GM23248 (cell line): Measurements from ENCODE around the gene ADAMTSL2. TPM values are rescaled to one million over a fixed set of nuclear protein-coding genes. Genes with fewer than 3 reads are reported as not detected.
A peak's percentile ranks its signal among the peaks of the same experiment; 100 is the strongest.

Source experiments
- DNase-seq: peaks from one replicate; pipeline ENCODE4 v3.0.0-alpha.2; 2015
- H2AFZ ChIP-seq: fragments of 200-600 bp; sonication (generic); 2 replicates; pipeline ENCODE4 v1.6.1; 2016; ENCODE audit warnings: antibody characterized with exemption
- H3F3A ChIP-seq: fragments of 200-600 bp; sonication (generic); 2 replicates; pipeline ENCODE4 v1.6.1; 2016; ENCODE audit warnings: mild to moderate bottlenecking, antibody characterized with exemption, mixed run types; ENCODE audit not compliant: insufficient read depth
- H3K27ac ChIP-seq: fragments of 200-600 bp; sonication (generic); 2 replicates; pipeline ENCODE4 v1.5.1; 2016; ENCODE audit warnings: mild to moderate bottlenecking
- H3K27me3 ChIP-seq: fragments of 200-600 bp; sonication (generic); replicated peaks from 2 replicates; pipeline ENCODE4 v1.6.1; 2016; ENCODE audit warnings: mild to moderate bottlenecking; ENCODE audit not compliant: insufficient read depth
- H3K36me3 ChIP-seq: fragments of 200-600 bp; sonication (generic); 2 replicates; pipeline ENCODE4 v1.6.1; 2016; ENCODE audit warnings: low read depth, mild to moderate bottlenecking
- H3K4me1 ChIP-seq: fragments of 200-600 bp; sonication (generic); 2 replicates; pipeline ENCODE4 v1.6.1; 2016; ENCODE audit warnings: mild to moderate bottlenecking; ENCODE audit not compliant: insufficient read depth
- H3K4me2 ChIP-seq: fragments of 200-600 bp; sonication (generic); one replicate; pipeline ENCODE4 v1.6.1; 2016; ENCODE audit warnings: mild to moderate bottlenecking; ENCODE audit not compliant: unreplicated experiment
- H3K4me3 ChIP-seq: fragments of 200-600 bp; sonication (generic); 2 replicates; pipeline ENCODE4 v1.5.1; 2016; ENCODE audit warnings: mild to moderate bottlenecking
- H3K79me2 ChIP-seq: fragments of 200-600 bp; sonication (generic); 2 replicates; pipeline ENCODE4 v1.6.1; 2016; ENCODE audit warnings: mild to moderate bottlenecking; ENCODE audit not compliant: insufficient read depth
- H3K9ac ChIP-seq: fragments of 200-600 bp; sonication (generic); 2 replicates; pipeline ENCODE4 v1.6.1; 2016; ENCODE audit warnings: mild to moderate bottlenecking
- H3K9me2 ChIP-seq: fragments of 200-600 bp; sonication (generic); 2 replicates; pipeline ENCODE4 v1.6.1; 2016; ENCODE audit warnings: mixed run types, mild to moderate bottlenecking, moderate library complexity; ENCODE audit not compliant: insufficient read depth
- H3K9me3 ChIP-seq: fragments of 200-600 bp; sonication (generic); one replicate; pipeline ENCODE4 v1.6.1; 2017; ENCODE audit warnings: low read depth
- H4K20me1 ChIP-seq: fragments of 200-600 bp; sonication (generic); 2 replicates; pipeline ENCODE4 v1.6.0; 2016; ENCODE audit not compliant: insufficient read depth
- EZH2 ChIP-seq: fragments of 200-600 bp; sonication (generic); IDR thresholded peaks from 2 replicates; pipeline ENCODE4 v1.6.1; 2018; ENCODE audit warnings: antibody characterized with exemption, mild to moderate bottlenecking; ENCODE audit not compliant: insufficient read depth, poor library complexity, severe bottlenecking
- EZH2phosphoT487 ChIP-seq: fragments of 200-600 bp; sonication (generic); IDR thresholded peaks from 2 replicates; pipeline ENCODE4 v1.6.1; 2018; ENCODE audit warnings: antibody characterized with exemption, moderate library complexity, mild to moderate bottlenecking, low read depth; ENCODE audit not compliant: insufficient read depth
- WGBS, 2 experiments: methylation state at CpG; one replicate each; pipeline ENCODE4 v1.1.6; 2015 to 2017; ENCODE audit warnings: low lambda C conversion rate in 2 of 2, low coverage in 1 of 2; ENCODE audit errors: missing lambda C conversion rate in 2 of 2; 5-methylcytosine and 5-hydroxymethylcytosine counted together
- in situ Hi-C: fragments of 300-500 bp; cut with MboI; formaldehyde crosslinking; loops from 2 replicates; pipeline ENCODE4 v1.15.0; 2020
- polyA plus RNA-seq: library from polyadenylated mRNA; unstranded; fragments of >200 nt; fragmentation: Nextera tagmentation; extraction: Ambion mirVana; gene quantifications from 2 replicates; pipeline ENCODE4 v1.2.1, GENCODE V29; 2016
- total RNA-seq: library from RNA; depleted of rRNA; stranded (reverse); fragments of >200 nt; shearing (Covaris generic); gene quantifications from 2 replicates; pipeline ENCODE4 v1.2.3, GENCODE V29; 2014

ADAMTSL2 gene
- total and polyA plus RNA-seq, 2 experiments from 2014 or later = 0.11 TPM; not detected in 1

DNA sequence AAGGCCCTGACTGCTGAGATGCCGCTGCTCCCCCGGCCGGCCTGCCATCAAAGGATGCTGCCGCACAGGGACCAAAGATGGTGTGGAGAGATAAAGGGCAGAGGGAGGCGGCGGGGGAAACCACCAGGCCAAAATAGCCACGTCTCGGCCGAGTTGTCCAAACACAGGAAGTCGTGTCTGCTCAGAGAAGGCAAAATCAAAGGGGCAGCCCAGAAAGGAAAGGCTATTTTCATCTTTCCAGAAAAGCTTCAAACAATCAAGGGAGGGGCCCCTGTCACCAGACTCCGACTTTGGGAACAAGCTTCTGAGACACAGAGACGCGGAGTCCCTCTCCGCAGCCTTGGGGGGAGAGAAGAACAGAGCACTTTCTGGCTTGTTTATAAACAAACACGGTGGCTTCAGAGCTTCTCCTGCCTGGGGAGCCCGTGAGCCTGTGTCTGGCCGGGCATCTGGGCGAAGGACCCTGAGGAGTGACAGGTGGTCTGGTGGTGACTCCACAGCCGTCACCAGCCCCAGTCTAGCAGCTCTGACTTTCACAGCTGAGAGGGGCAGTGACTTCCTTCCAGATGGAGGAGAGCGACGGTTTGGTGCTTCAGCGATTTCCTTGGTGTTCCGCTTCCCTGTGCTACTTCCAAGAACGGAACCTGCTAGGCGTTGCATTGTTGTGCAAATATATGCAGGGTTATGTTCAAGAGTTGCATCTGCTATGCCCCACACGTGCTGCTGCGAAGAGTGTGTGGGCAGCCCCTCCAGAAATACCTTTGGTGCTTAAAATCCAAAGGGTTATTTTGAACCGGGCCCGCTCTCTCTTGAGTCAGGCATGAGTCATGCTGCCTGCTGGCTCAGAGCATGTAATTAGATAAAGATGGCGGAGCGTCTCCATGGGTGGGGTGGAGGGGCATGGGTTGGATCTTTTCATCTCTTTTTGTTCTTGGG is 24.0 kb downstream of the ADAMTSL2 start:
- H3K4me3 ChIP-seq = peak overlapping the region; percentile 47
- peak overlapping the region; percentile 50 for H3K9ac ChIP-seq
- no peaks in the 10 kb centered on the region for H3F3A ChIP-seq
- H4K20me1 ChIP-seq = no peaks in the 10 kb centered on the region
- peaks cover 10% of the 10 kb centered on the region for H3K4me1 ChIP-seq
- H3K79me2 ChIP-seq = no peaks in the 10 kb centered on the region
- peak overlapping the region; percentile 75 for H3K4me2 ChIP-seq
- H2AFZ ChIP-seq = peak overlapping the region; percentile 72
- no peaks in the 10 kb centered on the region for H3K36me3 ChIP-seq
- TF ChIP-seq EZH2 (no peak), EZH2phosphoT487 (no peak)
- peak overlapping the region; percentile 41 for H3K27ac ChIP-seq
- H3K9me3 ChIP-seq = no peaks in the 10 kb centered on the region
- in situ Hi-C loops = no loop called here
- WGBS, 2 experiments = 4 to 5% methylated on average over 31 of the region's 31 CpGs
- H3K27me3 ChIP-seq = 0 out of 2 replicates have a peak, but pooled peaks cover 6% of the 10 kb centered on the region
- peak; percentile 95 for DNase-seq
- no peaks in the 10 kb centered on the region for H3K9me2 ChIP-seq

GRCh38 chr9:133560311-133560710 is 25.8 kb downstream of the ADAMTSL2 start:
- Histone ChIP-seq H3K9me2 (no peaks in the 10 kb centered on the region), H2AFZ (no peak overlapping the region), H4K20me1 (no peaks in the 10 kb centered on the region), H3K4me1 (peaks cover 10% of the 10 kb centered on the region), H3K4me3 (no peak overlapping the region), H3K9me3 (no peaks in the 10 kb centered on the region), H3K27ac (no peak overlapping the region), H3K79me2 (no peaks in the 10 kb centered on the region), H3K9ac (no peak overlapping the region), H3K36me3 (no peaks in the 10 kb centered on the region), H3K27me3 (peaks cover 16% of the 10 kb centered on the region; the same call in 1 of the 2 replicates), H3K4me2 (no peak overlapping the region), H3F3A (no peaks in the 10 kb centered on the region)
- WGBS, 2 experiments = 81 to 87% methylated on average over 15 of the region's 15 CpGs
- no peak for DNase-seq
- TF ChIP-seq EZH2 (no peak), EZH2phosphoT487 (no peak)
- in situ Hi-C loops = no loop called here

DNA sequence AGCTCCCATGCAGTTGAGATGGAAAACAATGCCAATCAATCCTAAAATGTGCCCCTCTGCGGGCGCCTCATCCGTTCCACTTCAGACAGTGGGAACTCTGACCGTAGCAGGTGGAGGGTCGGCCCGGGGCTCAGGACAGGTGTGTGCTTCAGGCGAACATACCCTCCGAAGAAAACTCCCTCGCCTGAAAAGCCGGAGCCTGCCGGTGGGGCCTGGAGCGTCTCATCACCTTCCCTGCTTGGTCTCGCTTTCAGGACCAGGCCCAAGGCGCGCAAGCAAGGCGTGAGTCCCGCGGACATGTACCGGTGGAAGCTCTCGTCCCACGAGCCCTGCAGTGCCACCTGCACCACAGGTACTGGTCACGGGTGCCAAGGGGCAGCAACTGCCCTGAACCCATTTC is 26.4 kb downstream of the ADAMTSL2 start:
- DNase-seq = no peak
- H3K79me2 ChIP-seq = no peaks in the 10 kb centered on the region
- H3K9me2 ChIP-seq = no peaks in the 10 kb centered on the region
- in situ Hi-C loops = no loop called here
- no peak overlapping the region for H3K27ac ChIP-seq
- H4K20me1 ChIP-seq = no peaks in the 10 kb centered on the region
- H3K9ac ChIP-seq = no peak overlapping the region
- no peak overlapping the region for H2AFZ ChIP-seq
- H3K4me3 ChIP-seq = no peak overlapping the region
- TF ChIP-seq EZH2 (no peak), EZH2phosphoT487 (no peak)
- peaks cover 16% of the 10 kb centered on the region; the same call in 1 of the 2 replicates for H3K27me3 ChIP-seq
- no peak overlapping the region for H3K4me2 ChIP-seq
- 91 to 94% methylated on average over 20 to 22 of the region's 22 CpGs for WGBS, 2 experiments
- peaks cover 10% of the 10 kb centered on the region for H3K4me1 ChIP-seq
- H3K9me3 ChIP-seq = no peaks in the 10 kb centered on the region
- H3K36me3 ChIP-seq = no peaks in the 10 kb centered on the region
- no peaks in the 10 kb centered on the region for H3F3A ChIP-seq

GRCh38 chr9:133561976-133562554 is 27.6 kb downstream of the ADAMTSL2 start:
- DNase-seq = no peak
- no peak overlapping the region for H2AFZ ChIP-seq
- peaks cover 16% of the 10 kb centered on the region; the same call in 1 of the 2 replicates for H3K27me3 ChIP-seq
- no peaks in the 10 kb centered on the region for H3K36me3 ChIP-seq
- in situ Hi-C loops = no loop called here
- H3K27ac ChIP-seq = no peak overlapping the region
- no peak overlapping the region for H3K4me2 ChIP-seq
- TF ChIP-seq EZH2phosphoT487 = no peak
- TF ChIP-seq EZH2 = no peak
- no peak overlapping the region for H3K9ac ChIP-seq
- no peak overlapping the region for H3K4me3 ChIP-seq
- no peaks in the 10 kb centered on the region for H3F3A ChIP-seq
- H3K9me2 ChIP-seq = no peaks in the 10 kb centered on the region
- WGBS, 2 experiments = 88 to 90% methylated on average over 9 to 32 of the region's 32 CpGs
- H3K9me3 ChIP-seq = no peaks in the 10 kb centered on the region
- H3K4me1 ChIP-seq = peaks cover 10% of the 10 kb centered on the region
- H4K20me1 ChIP-seq = no peaks in the 10 kb centered on the region
- no peaks in the 10 kb centered on the region for H3K79me2 ChIP-seq
